OCI-LY7 (cell line): ENCODE results near the gene RMDN3. TPM values are rescaled to one million over a fixed set of nuclear protein-coding genes. Genes with fewer than 3 reads are reported as not detected.

Source experiments
- BruUV-seq: library from RNA; stranded (reverse); fragments of 400-500 nt; replicated peaks from 2 replicates; lab custom pipeline; 2021; lab: Mats Ljungman, UMichigan
- CTCF ChIA-PET: fragments of 300-600 bp; sonication (Branson Sonifier 250); formaldehyde crosslinking; loops from one replicate; lab custom pipeline; 2022; ENCODE audit warnings: antibody characterized with exemption; ENCODE audit not compliant: unreplicated experiment; lab: Charles Lee
- POLR2A ChIA-PET: fragments of 300-600 bp; sonication (Branson Sonifier 250); formaldehyde crosslinking; loops from one replicate; lab custom pipeline; 2022; ENCODE audit warnings: antibody characterized with exemption; lab: Charles Lee
- DNase-seq: peaks from one replicate; pipeline ENCODE4 v3.0.0-alpha.2; 2015; ENCODE audit warnings: low spot score
- H2AFZ ChIP-seq: fragments of 200-600 bp; sonication (generic), shearing (Covaris generic); 2 replicates; pipeline ENCODE4 v1.6.1; 2014; ENCODE audit warnings: mild to moderate bottlenecking, antibody characterized with exemption, low read length, moderate library complexity
- H3K27ac ChIP-seq: fragments of 200-600 bp; sonication (generic); 2 replicates; pipeline ENCODE4 v1.5.1; 2014; ENCODE audit warnings: mixed run types, low read depth, mild to moderate bottlenecking, moderate library complexity, low read length, inconsistent platforms; ENCODE audit not compliant: poor library complexity, severe bottlenecking
- H3K36me3 ChIP-seq: fragments of 200-600 bp; sonication (generic); 2 replicates; pipeline ENCODE4 v1.6.1; 2014; ENCODE audit warnings: mild to moderate bottlenecking, antibody characterized with exemption, low read length, moderate library complexity, mixed read lengths; ENCODE audit not compliant: insufficient read depth
- H3K4me1 ChIP-seq: fragments of 200-600 bp; sonication (generic); 2 replicates; pipeline ENCODE4 v1.5.1; 2014; ENCODE audit warnings: mild to moderate bottlenecking, low read length; ENCODE audit not compliant: insufficient read depth, poor library complexity, severe bottlenecking
- H3K4me2 ChIP-seq: fragments of 200-600 bp; sonication (generic); 2 replicates; pipeline ENCODE4 v1.6.1; 2014; ENCODE audit warnings: mild to moderate bottlenecking, low read length
- H3K4me3 ChIP-seq: fragments of 200-600 bp; sonication (generic); 2 replicates; pipeline ENCODE4 v1.5.1; 2014; ENCODE audit warnings: mild to moderate bottlenecking, low read depth, low read length; ENCODE audit not compliant: poor library complexity, severe bottlenecking
- H3K79me2 ChIP-seq: fragments of 200-600 bp; sonication (generic); 2 replicates; pipeline ENCODE4 v1.6.1; 2016; ENCODE audit warnings: low read depth, mild to moderate bottlenecking, low read length, moderate library complexity, mixed read lengths; ENCODE audit not compliant: insufficient read depth
- H3K9me2 ChIP-seq: fragments of 200-600 bp; sonication (generic); 2 replicates; pipeline ENCODE4 v1.6.1; 2016; ENCODE audit warnings: mild to moderate bottlenecking, low read length, mixed read lengths; ENCODE audit not compliant: insufficient read depth
- H3K9me3 ChIP-seq: fragments of 200-600 bp; sonication (generic); 2 replicates; pipeline ENCODE4 v1.6.1; 2014; ENCODE audit warnings: mild to moderate bottlenecking, mixed run types, low read length, mixed read lengths
- H4K20me1 ChIP-seq: fragments of 200-600 bp; sonication (generic); 2 replicates; pipeline ENCODE4 v1.6.1; 2014; ENCODE audit warnings: mild to moderate bottlenecking, antibody characterized with exemption, low read length, moderate library complexity, mixed read lengths; ENCODE audit not compliant: insufficient read depth
- CTCF ChIP-seq: fragments of 200-600 bp; sonication (generic); conservative IDR thresholded peaks from 2 replicates; pipeline ENCODE4 v1.5.1; 2014; ENCODE audit warnings: mild to moderate bottlenecking, antibody characterized with exemption, low read length, moderate library complexity, mixed read lengths
- EZH2phosphoT487 ChIP-seq: fragments of 200-600 bp; sonication (generic); IDR thresholded peaks from 2 replicates; pipeline ENCODE4 v1.6.1; 2018; ENCODE audit warnings: low read depth, borderline replicate concordance, mild to moderate bottlenecking, mixed run types, antibody characterized with exemption, low read length, moderate library complexity, mixed read lengths
- intact Hi-C: fragments of 100-400 bp; cut with micrococcal nuclease; formaldehyde crosslinking; loops from one replicate; pipeline ENCODE4 v1.10.0; 2022; ENCODE audit not compliant: unreplicated experiment
- total RNA-seq, 2 experiments: library from RNA; depleted of rRNA in 1 of 2; stranded (reverse); fragments of >200 nt in 1 of 2; shearing (Covaris generic) in 1 of 2; gene quantifications; 2 replicates each; pipeline ENCODE4 v1.2.3, GENCODE V29; 2014 to 2022

RMDN3 gene
- total RNA-seq, 2 experiments from 2014 or later = 10.7 to 23.7 TPM

GRCh38 chr15:40766194-40766815 lies 11.3 kb upstream of the RMDN3 start:
- no peak for TF ChIP-seq CTCF
- no peak for TF ChIP-seq EZH2phosphoT487
- Histone ChIP-seq H2AFZ (no peak overlapping the region), H3K27ac (peak overlapping the region; percentile 79), H3K36me3 (peaks cover 31% of the 10 kb centered on the region; the same call in 1 of the 2 replicates), H3K4me2 (peak overlapping the region; percentile 95), H3K9me3 (no peaks in the 10 kb centered on the region), H3K79me2 (peaks cover 4% of the 10 kb centered on the region; the same call in 1 of the 2 replicates), H3K9me2 (no peaks in the 10 kb centered on the region), H4K20me1 (no peaks in the 10 kb centered on the region), H3K4me1 (peaks cover 63% of the 10 kb centered on the region), H3K4me3 (no peak overlapping the region)
- ChIA-PET CTCF (interaction anchor here (0.7 kb wide), 1 partner anchor 1910 kb away, joined by 4 read pairs; no protein-coding TSS in a partner anchor), POLR2A (interaction anchor here (1.0 to 2.4 kb wide), 3 partner anchors 9 to 23 kb away, joined by 3 to 8 read pairs (median 4); no protein-coding TSS in a partner anchor)
- DNase-seq = no peak
- intact Hi-C loops = loop anchor here (5.0 kb wide), 2 partner anchors 126 to 174 kb away; partner anchors contain the start of genes KNL1 and VPS18
- BruUV-seq = no TSS peak

- H3K27ac ChIP-seq = peak overlapping the region; percentile 79
- peak overlapping the region; percentile 79 for H3K4me3 ChIP-seq
- peaks cover 62% of the 10 kb centered on the region for H3K4me1 ChIP-seq
- intact Hi-C loops = loop anchor here (1.0 to 5.0 kb wide), 3 partner anchors 9 to 172 kb away; partner anchors contain the start of genes KNL1, RMDN3 and VPS18
- peaks cover 4% of the 10 kb centered on the region; the same call in 1 of the 2 replicates for H3K79me2 ChIP-seq
- H4K20me1 ChIP-seq = no peaks in the 10 kb centered on the region
- TF ChIP-seq CTCF = no peak
- TF ChIP-seq EZH2phosphoT487 = no peak
- no peaks in the 10 kb centered on the region for H3K9me3 ChIP-seq
- peaks cover 31% of the 10 kb centered on the region; the same call in 1 of the 2 replicates for H3K36me3 ChIP-seq
- peak overlapping the region; percentile 95 for H3K4me2 ChIP-seq
- POLR2A ChIA-PET = interaction anchor here (0.6 to 2.4 kb wide), 8 partner anchors 8 to 325 kb away, joined by 3 to 8 read pairs (median 4); partner anchors contain the start of gene CCDC32
- TSS peak; percentile 65 for BruUV-seq
- peak overlapping the region; percentile 80; the same call in 1 of the 2 replicates for H2AFZ ChIP-seq
- no peaks in the 10 kb centered on the region for H3K9me2 ChIP-seq
- DNase-seq = peak; percentile 25
- CTCF ChIA-PET = interaction anchor here (1.2 kb wide), 1 partner anchor 18 kb away, joined by 5 read pairs; no protein-coding TSS in a partner anchor
Observed at GRCh38 chr15:40764629-40765103, 9.6 kb upstream of the RMDN3 start.
